GM10266 (cell line): ENCODE measurements around the gene GNG3.

ENCODE experiments used
- DNase-seq: peaks from one replicate; pipeline ENCODE4 v3.0.0; 2012; ENCODE audit errors: extremely low spot score
- TF ChIP-seq, protein P1 (sequence below): IDR thresholded peaks from 2 replicates; pipeline ENCODE4 v1.5.1; 2012; ENCODE audit warnings: mild to moderate bottlenecking, low read depth; ENCODE audit not compliant: control insufficient read depth, insufficient read depth; ENCODE audit errors: missing control alignments

GNG3 gene

GRCh38 chr11:62715150-62716130 lies 8.0 kb downstream of the GNG3 start:
- TF ChIP-seq, protein P1, sequence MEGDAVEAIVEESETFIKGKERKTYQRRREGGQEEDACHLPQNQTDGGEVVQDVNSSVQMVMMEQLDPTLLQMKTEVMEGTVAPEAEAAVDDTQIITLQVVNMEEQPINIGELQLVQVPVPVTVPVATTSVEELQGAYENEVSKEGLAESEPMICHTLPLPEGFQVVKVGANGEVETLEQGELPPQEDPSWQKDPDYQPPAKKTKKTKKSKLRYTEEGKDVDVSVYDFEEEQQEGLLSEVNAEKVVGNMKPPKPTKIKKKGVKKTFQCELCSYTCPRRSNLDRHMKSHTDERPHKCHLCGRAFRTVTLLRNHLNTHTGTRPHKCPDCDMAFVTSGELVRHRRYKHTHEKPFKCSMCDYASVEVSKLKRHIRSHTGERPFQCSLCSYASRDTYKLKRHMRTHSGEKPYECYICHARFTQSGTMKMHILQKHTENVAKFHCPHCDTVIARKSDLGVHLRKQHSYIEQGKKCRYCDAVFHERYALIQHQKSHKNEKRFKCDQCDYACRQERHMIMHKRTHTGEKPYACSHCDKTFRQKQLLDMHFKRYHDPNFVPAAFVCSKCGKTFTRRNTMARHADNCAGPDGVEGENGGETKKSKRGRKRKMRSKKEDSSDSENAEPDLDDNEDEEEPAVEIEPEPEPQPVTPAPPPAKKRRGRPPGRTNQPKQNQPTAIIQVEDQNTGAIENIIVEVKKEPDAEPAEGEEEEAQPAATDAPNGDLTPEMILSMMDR, result no peak
- DNase-seq, result no peak

DNA sequence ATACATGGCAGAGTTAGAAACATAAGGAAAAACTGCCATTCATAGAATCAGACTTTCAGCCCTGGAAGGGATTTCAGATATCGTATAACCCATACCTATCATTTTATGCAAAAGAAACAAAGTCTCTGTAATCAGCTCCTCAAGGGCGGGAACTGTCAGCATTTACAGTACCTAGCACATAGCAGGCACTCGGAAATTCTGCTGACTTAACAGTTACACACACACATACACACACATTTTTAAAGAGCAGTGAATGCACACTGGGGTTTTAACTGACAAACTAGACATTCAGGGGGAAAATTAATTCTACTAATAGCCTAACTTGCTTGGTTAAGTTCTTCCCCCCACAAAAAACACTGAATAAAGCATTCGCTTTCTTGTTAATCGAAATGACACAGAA lies 8.7 kb downstream of the GNG3 start:
- no peak for DNase-seq
- TF ChIP-seq, protein P1, result no peak

- no peak for DNase-seq
- TF ChIP-seq, protein P1, result no peak
These were observed 9.3 kb downstream of the GNG3 start for GRCh38 chr11:62716816-62717215.

DNA sequence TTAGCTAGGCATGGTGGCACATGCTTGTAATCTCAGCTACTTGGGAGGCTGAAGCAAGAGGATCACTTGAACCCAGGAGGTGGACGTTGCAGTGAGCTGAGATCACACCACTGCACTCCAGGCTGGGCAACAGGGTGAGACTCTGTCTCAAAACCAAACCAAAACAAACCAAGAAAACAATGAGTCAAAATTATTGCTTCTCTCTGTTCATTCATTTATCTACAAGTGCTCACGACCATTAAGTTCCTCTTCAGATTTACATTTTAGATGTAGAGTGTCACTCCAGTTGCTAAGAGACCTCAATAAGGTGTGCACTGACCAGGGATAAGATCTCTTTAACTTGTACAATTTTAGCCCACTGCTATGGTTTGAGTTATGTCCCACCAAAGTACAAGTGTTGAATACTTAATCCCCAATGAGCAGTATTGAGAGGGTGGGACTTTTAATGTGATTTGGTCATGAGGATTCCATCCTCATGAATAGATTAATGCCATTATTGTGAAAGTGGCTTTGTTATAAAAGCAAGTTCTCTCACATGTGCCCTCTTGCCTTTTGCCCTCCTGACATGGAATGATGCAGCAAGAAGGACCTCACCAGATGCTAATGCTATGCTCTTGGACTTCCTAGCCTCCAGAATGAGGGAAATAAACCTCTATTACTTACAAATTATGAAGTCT lies 12.0 kb downstream of the GNG3 start:
- no peak for DNase-seq
- TF ChIP-seq, protein P1, result no peak

DNA sequence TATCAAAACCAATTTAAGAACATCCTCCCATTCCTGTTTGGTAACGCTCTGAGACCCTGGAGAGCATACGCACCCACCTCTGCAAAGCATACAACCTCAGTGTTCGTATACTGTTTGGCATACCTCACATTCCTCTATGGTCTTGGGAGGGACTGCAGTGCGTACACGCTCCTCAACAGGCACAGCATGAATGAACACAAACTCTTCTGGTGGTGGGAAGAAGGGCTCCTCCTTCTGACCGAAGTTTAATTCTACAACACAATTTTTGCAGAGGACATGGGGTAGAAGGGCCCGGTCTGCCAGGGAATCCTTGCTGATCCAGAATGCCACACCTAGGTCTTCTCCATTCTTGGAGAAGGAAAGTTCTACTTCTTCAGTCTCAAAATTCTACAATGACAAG lies 14.5 kb downstream of the GNG3 start:
- DNase-seq, result no peak
- TF ChIP-seq, protein P1, result no peak

- TF ChIP-seq, protein P1, result no peak
These were observed 16.7 kb downstream of the GNG3 start for GRCh38 chr11:62724171-62724570.

GRCh38 chr11:62725646-62726045 lies 18.2 kb downstream of the GNG3 start:
- TF ChIP-seq, protein P1, result no peak
- no peak for DNase-seq

More at GRCh38 chr11:62724171-62724570, 16.7 kb downstream of the GNG3 start:
- DNase-seq, result no peak
